Upper lobe of left lung (tissue), 6 donors: Measurements from ENCODE around the gene CATSPERD. TPM values are rescaled to one million over a fixed set of nuclear protein-coding genes. Genes with fewer than 3 reads are reported as not detected.

ENCODE experiments used
- ATAC-seq, 2 donors: fragments of 200-7000 bp; cut with Tn5 transposase; one replicate each; pipeline ENCODE4 v1.9.1; 2022; ENCODE audit warnings: mild to moderate bottlenecking in 2 of 2, moderate library complexity in 2 of 2; ENCODE audit not compliant: low FRiP score in 2 of 2
- DNase-seq, 2 donors: peaks; one replicate each; pipeline ENCODE4 v3.0.0-alpha.2; 2019 to 2020
- H3K27ac ChIP-seq, 4 donors: fragments of 200-600 bp; sonication (generic); one replicate each; pipeline ENCODE4 v1.5.1; 2016 to 2019
- H3K27me3 ChIP-seq, 4 donors: fragments of 200-600 bp; sonication (generic); one replicate each; pipeline ENCODE4 v1.5.1; 2017 to 2019
- H3K36me3 ChIP-seq, 4 donors: fragments of 200-600 bp; sonication (generic); one replicate each; pipeline ENCODE4 v1.5.1; 2016 to 2019
- H3K4me1 ChIP-seq, 4 donors: fragments of 200-600 bp; sonication (generic); one replicate each; pipeline ENCODE4 v1.5.1; 2018 to 2019
- H3K4me3 ChIP-seq, 4 donors: fragments of 200-600 bp; sonication (generic); one replicate each; pipeline ENCODE4 v1.5.1; 2017 to 2019; ENCODE audit warnings: mild to moderate bottlenecking in 2 of 4, moderate library complexity in 1 of 4
- H3K9me3 ChIP-seq, 4 donors: fragments of 200-600 bp; sonication (generic); one replicate each; pipeline ENCODE4 v1.5.1; 2018 to 2019
- CTCF ChIP-seq, 6 experiments: fragments of 450-650 bp in 4 of 6; fragments of 200-600 bp in 2 of 6; sonication (generic) in 2 of 6; IDR thresholded peaks; one replicate each; pipeline ENCODE4 v1.5.1; 2016 to 2019; ENCODE audit warnings: antibody characterized with exemption in 6 of 6
- EP300 ChIP-seq, 4 donors: sonication (generic); formaldehyde crosslinking; IDR thresholded peaks; one replicate each; pipeline ENCODE4 v1.5.1; 2017; ENCODE audit warnings: antibody characterized with exemption in 4 of 4, control low read depth in 2 of 4
- POLR2A ChIP-seq, 4 donors: fragments of 450-650 bp; IDR thresholded peaks; one replicate each; pipeline ENCODE4 v1.5.1; 2016 to 2017; ENCODE audit warnings: antibody characterized with exemption in 4 of 4, mild to moderate bottlenecking in 2 of 4
- POLR2AphosphoS5 ChIP-seq, 2 donors: sonication (generic); formaldehyde crosslinking; IDR thresholded peaks; one replicate each; pipeline ENCODE4 v1.5.1; 2017; ENCODE audit warnings: antibody characterized with exemption in 2 of 2
- WGBS, 2 donors: methylation state at CpG; one replicate each; pipeline ENCODE4 v1.1.5; 2017 to 2018; 5-methylcytosine and 5-hydroxymethylcytosine counted together
- total RNA-seq, 6 donors: library from RNA; depleted of rRNA in 4 of 6; stranded (reverse); fragments of >200 nt in 4 of 6; gene quantifications; one replicate each; pipeline versions ENCODE4 v1.1.0 to v1.2.1, GENCODE V29; 2016 to 2021
- donor health status: DM: no; HTN: no; CAD: no; lungs with moderate emphysema.
- donor health status: DM: no; HTN: yes; CAD: no; lungs with severe emphysema.

The CATSPERD gene
- total RNA-seq, 6 donors from 2014 or later: 1.1 to 5.9 (median 1.7) TPM; not detected in 3

- WGBS, 2 donors: 82 to 83% methylated on average over 22 to 24 of the region's 25 CpGs
- no peak overlapping the region for H3K27ac ChIP-seq
- no peak overlapping the region for H3K4me3 ChIP-seq
- no peaks in the 10 kb centered on the region for H3K9me3 ChIP-seq
- ATAC-seq (no peak), DNase-seq (peak in 1 of 2 donors; percentile 56)
- peaks cover 18 to 95% (median 81%) of the 10 kb centered on the region in 4 donors for H3K36me3 ChIP-seq
- no peaks in the 10 kb centered on the region for H3K27me3 ChIP-seq
- H3K4me1 ChIP-seq: peaks cover 0 to 3% (median 1%) of the 10 kb centered on the region in 4 donors
- TF ChIP-seq POLR2A (IDR thresholded peaks at IDR 0.05) (no peak), CTCF (IDR thresholded peaks at IDR 0.05) (no peak), POLR2AphosphoS5 (IDR thresholded peaks at IDR 0.05) (no peak), EP300 (IDR thresholded peaks at IDR 0.05) (no peak)
Measured at GRCh38 chr19:5697022-5697889, 23.2 kb upstream of the CATSPERD start.

GRCh38 chr19:5697890-5698634 lies 22.4 kb upstream of the CATSPERD start:
- H3K36me3 ChIP-seq: peaks cover 17 to 89% (median 75%) of the 10 kb centered on the region in 4 donors
- TF ChIP-seq CTCF (IDR thresholded peaks at IDR 0.05): no peak
- no peak for TF ChIP-seq POLR2A (IDR thresholded peaks at IDR 0.05)
- no peak for TF ChIP-seq EP300 (IDR thresholded peaks at IDR 0.05)
- TF ChIP-seq POLR2AphosphoS5 (IDR thresholded peaks at IDR 0.05): no peak
- H3K4me1 ChIP-seq: no peaks in the 10 kb centered on the region
- DNase-seq: peak in 1 of 2 donors; percentile 75
- H3K4me3 ChIP-seq: no peak overlapping the region
- H3K27ac ChIP-seq: no peak overlapping the region
- no peak for ATAC-seq
- no peaks in the 10 kb centered on the region for H3K27me3 ChIP-seq
- H3K9me3 ChIP-seq: no peaks in the 10 kb centered on the region
- 93 to 96% methylated on average over 12 to 24 of the region's 30 CpGs for WGBS, 2 donors

DNA sequence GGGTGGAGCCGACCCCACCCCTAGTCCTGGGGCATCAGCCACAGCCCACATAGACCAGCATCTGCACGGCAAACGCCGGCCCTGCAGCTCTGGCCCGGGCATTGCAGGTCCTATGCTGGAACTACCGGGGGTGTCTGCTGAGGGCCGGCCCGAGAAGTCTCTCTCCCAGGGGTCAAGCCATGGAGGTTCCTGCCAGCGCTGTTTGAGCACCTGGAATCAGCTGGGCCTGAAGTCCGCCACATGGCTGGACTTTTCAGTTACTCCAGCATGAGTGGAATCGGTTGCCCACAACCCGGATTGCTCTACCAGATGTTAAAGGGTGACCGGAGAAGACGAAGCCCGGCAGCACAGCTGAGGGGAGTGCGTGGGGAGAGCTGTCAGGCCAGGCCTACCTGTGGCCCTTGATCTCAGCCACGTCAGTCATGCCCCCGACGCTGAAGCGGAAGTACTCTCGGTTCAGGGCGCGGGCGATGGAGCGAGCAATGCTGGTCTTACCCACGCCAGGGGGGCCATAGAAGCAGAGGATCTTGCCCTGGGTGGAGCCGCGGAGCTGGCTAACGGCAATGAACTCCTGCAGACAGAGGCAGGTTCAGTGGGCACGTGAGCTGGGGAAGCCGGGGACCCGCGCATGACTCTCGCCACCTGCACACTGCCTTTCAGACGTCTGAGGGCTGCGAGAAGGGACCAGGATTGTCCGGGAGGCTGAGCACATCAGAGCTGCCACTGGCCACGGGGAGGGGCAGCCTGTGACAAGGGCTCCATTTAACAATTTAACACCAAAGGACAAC lies 21.6 kb upstream of the CATSPERD start:
- H3K9me3 ChIP-seq: no peaks in the 10 kb centered on the region

More for the DNA sequence above, 21.6 kb upstream of the CATSPERD start:
- TF ChIP-seq CTCF (IDR thresholded peaks at IDR 0.05) (no peak), EP300 (IDR thresholded peaks at IDR 0.05) (no peak), POLR2A (IDR thresholded peaks at IDR 0.05) (no peak), POLR2AphosphoS5 (IDR thresholded peaks at IDR 0.05) (no peak)
- no peak overlapping the region for H3K27ac ChIP-seq
- WGBS, 2 donors: 92 to 94% methylated on average over 28 of the region's 38 CpGs
- DNase-seq: peak in 1 of 2 donors; percentile 66
- no peaks in the 10 kb centered on the region for H3K4me1 ChIP-seq
- H3K36me3 ChIP-seq: peaks cover 17 to 89% (median 75%) of the 10 kb centered on the region in 4 donors
- no peaks in the 10 kb centered on the region for H3K27me3 ChIP-seq
- ATAC-seq: no peak
- no peak overlapping the region for H3K4me3 ChIP-seq
